PFSK-1 (cell line): Measurements from ENCODE around the gene RAET1E. TPM values are rescaled to one million over a fixed set of nuclear protein-coding genes. Genes with fewer than 3 reads are reported as not detected.
A peak's percentile ranks its signal among the peaks of the same experiment; 100 is the strongest.

ENCODE experiments used
- FOXP2 ChIP-seq: optimal IDR thresholded peaks from 2 replicates; pipeline ENCODE3; 2011; ENCODE audit warnings: borderline replicate concordance, control low read depth, inconsistent platforms; ENCODE audit not compliant: insufficient read depth; ENCODE audit errors: extremely low read length, extremely low read depth
- POLR2AphosphoS5 ChIP-seq: IDR thresholded peaks from 2 replicates; pipeline ENCODE4 v1.6.1; 2012; ENCODE audit warnings: low read depth, mild to moderate bottlenecking, control low read depth, low read length, moderate library complexity
- REST ChIP-seq, 2 experiments: IDR thresholded peaks; 2 replicates each; pipeline versions ENCODE4 v1.6.1 to v1.8.0; 2011 to 2012; ENCODE audit warnings: low read depth in 2 of 2, low read length in 2 of 2, control low read depth in 1 of 2, inconsistent platforms in 1 of 2, mild to moderate bottlenecking in 1 of 2, moderate library complexity in 1 of 2; ENCODE audit not compliant: insufficient read depth in 1 of 2
- SIN3A ChIP-seq: IDR thresholded peaks from 2 replicates; pipeline ENCODE4 v1.6.1; 2012; ENCODE audit warnings: mild to moderate bottlenecking, low read length, moderate library complexity, borderline replicate concordance; ENCODE audit not compliant: insufficient read depth
- TAF1 ChIP-seq: IDR thresholded peaks from 2 replicates; pipeline ENCODE4 v1.6.1; 2012; ENCODE audit warnings: low read length, control low read depth, borderline replicate concordance; ENCODE audit not compliant: insufficient read depth
- polyA plus RNA-seq: library from polyadenylated mRNA; unstranded; fragments of >200 nt; gene quantifications from one replicate; pipeline ENCODE4 v1.2.1, GENCODE V29; 2012; ENCODE audit warnings: low read depth, missing spikeins; ENCODE audit not compliant: insufficient read length

Gene RAET1E
- not detected for polyA plus RNA-seq

- TF ChIP-seq SIN3A = no peak
- no peak for TF ChIP-seq POLR2AphosphoS5
- TF ChIP-seq FOXP2 = no peak
- TF ChIP-seq TAF1 = no peak
- TF ChIP-seq REST (IDR thresholded peaks at IDR 0.05; ENCODE audit: insufficient read depth in 1 of 2, low read depth in 2 of 2, low read length in 2 of 2) = no peak
Observed at GRCh38 chr6:149897855-149898744, at the start of gene RAET1E. Gene RAET1E, minus strand, starts transcription at chr6:149898113. Its CDS starts 7,212 bp downstream, at chr6:149890901.

GRCh38 chr6:149942461-149942829, 44.5 kb upstream of the RAET1E start:
- TF ChIP-seq FOXP2 (no peak), TAF1 (no peak), SIN3A (no peak), POLR2AphosphoS5 (no peak), REST (IDR thresholded peaks at IDR 0.05; ENCODE audit: insufficient read depth in 1 of 2, low read depth in 2 of 2, low read length in 2 of 2) (no peak)

- peak; percentile 18 for TF ChIP-seq FOXP2
- no peak for TF ChIP-seq TAF1
- TF ChIP-seq POLR2AphosphoS5 = no peak
Observed at GRCh38 chr6:149941583-149942460, 43.9 kb upstream of the RAET1E start, which contains the start of gene ULBP2. Gene ULBP2, plus strand, starts transcription at chr6:149942014. Its CDS starts 59 bp downstream, at chr6:149942073.

- TF ChIP-seq TAF1 = no peak
- no peak for TF ChIP-seq REST (IDR thresholded peaks at IDR 0.05; ENCODE audit: insufficient read depth in 1 of 2, low read depth in 2 of 2, low read length in 2 of 2)
- TF ChIP-seq SIN3A = no peak
- TF ChIP-seq FOXP2 = no peak
- no peak for TF ChIP-seq POLR2AphosphoS5
Observed at GRCh38 chr6:149940672-149940982, 42.7 kb upstream of the RAET1E start.

GRCh38 chr6:149939909-149940671, 42.2 kb upstream of the RAET1E start:
- TF ChIP-seq POLR2AphosphoS5 (no peak), FOXP2 (no peak), TAF1 (no peak), REST (IDR thresholded peaks at IDR 0.05; ENCODE audit: insufficient read depth in 1 of 2, low read depth in 2 of 2, low read length in 2 of 2) (no peak), SIN3A (no peak)
